OCI-LY3 (cell line): ENCODE data around the gene TK2.

Source experiments
- H2AFZ ChIP-seq: fragments of 200-600, 300-600 bp; shearing (Covaris generic); 2 replicates; pipeline ENCODE4 v1.6.0; 2014; ENCODE audit warnings: antibody characterized with exemption, low read depth, low read length
- H3K27ac ChIP-seq: fragments of 200-600, 300-600 bp; sonication (generic); 2 replicates; pipeline ENCODE4 v1.5.1; 2014; ENCODE audit warnings: mild to moderate bottlenecking, low read length, moderate library complexity, mixed read lengths
- H3K27me3 ChIP-seq: fragments of 200-600, 300-600 bp; sonication (generic); 2 replicates; pipeline ENCODE4 v1.6.1; 2014; ENCODE audit warnings: low read depth, low read length, mixed read lengths
- H3K36me3 ChIP-seq: fragments of 200-600, 300-600 bp; sonication (generic); replicated peaks from 2 replicates; pipeline ENCODE3; 2014; ENCODE audit warnings: low read depth, low read length, mixed read lengths
- H3K4me1 ChIP-seq: fragments of 300-600, 200-600 bp; sonication (generic); 2 replicates; pipeline ENCODE4 v1.6.1; 2014; ENCODE audit warnings: low read length, mixed read lengths
- H3K4me2 ChIP-seq: fragments of 200-600, 300-600 bp; sonication (generic); 2 replicates; pipeline ENCODE4 v1.6.1; 2014; ENCODE audit warnings: low read length, mixed read lengths
- H3K4me3 ChIP-seq: fragments of 300-600, 200-600 bp; sonication (generic); 2 replicates; pipeline ENCODE4 v1.5.1; 2014; ENCODE audit warnings: antibody characterized with exemption, mild to moderate bottlenecking, low read length, moderate library complexity
- H3K79me2 ChIP-seq: fragments of 300-600, 200-600 bp; shearing (Covaris generic); 2 replicates; pipeline ENCODE4 v1.6.1; 2014; ENCODE audit warnings: mild to moderate bottlenecking, low read length, mixed read lengths
- H3K9ac ChIP-seq: fragments of 300-600, 200-600 bp; shearing (Covaris generic); 2 replicates; pipeline ENCODE4 v1.6.0; 2014; ENCODE audit warnings: mild to moderate bottlenecking, low read length, moderate library complexity
- H3K9me3 ChIP-seq: fragments of 200-600, 300-600 bp; shearing (Covaris generic); 2 replicates; pipeline ENCODE4 v1.6.1; 2014; ENCODE audit warnings: low read length, mixed read lengths; ENCODE audit not compliant: insufficient read depth
- H4K20me1 ChIP-seq: fragments of 200-600, 300-600 bp; sonication (generic); 2 replicates; pipeline ENCODE4 v1.6.1; 2016; ENCODE audit warnings: low read length, mixed read lengths; ENCODE audit not compliant: insufficient read depth
- EZH2phosphoT487 ChIP-seq: fragments of 200-600 bp; shearing (Covaris generic); IDR thresholded peaks from 2 replicates; pipeline ENCODE4 v1.6.1; 2018; ENCODE audit warnings: antibody characterized with exemption, mixed run types, low read depth
- TF ChIP-seq, protein P1 (sequence below): fragments of 200-600, 300-600 bp; sonication (generic); IDR thresholded peaks from 2 replicates; pipeline ENCODE4 v1.5.1; 2014; ENCODE audit warnings: antibody characterized with exemption, low read length, low read depth

TK2 gene

DNA sequence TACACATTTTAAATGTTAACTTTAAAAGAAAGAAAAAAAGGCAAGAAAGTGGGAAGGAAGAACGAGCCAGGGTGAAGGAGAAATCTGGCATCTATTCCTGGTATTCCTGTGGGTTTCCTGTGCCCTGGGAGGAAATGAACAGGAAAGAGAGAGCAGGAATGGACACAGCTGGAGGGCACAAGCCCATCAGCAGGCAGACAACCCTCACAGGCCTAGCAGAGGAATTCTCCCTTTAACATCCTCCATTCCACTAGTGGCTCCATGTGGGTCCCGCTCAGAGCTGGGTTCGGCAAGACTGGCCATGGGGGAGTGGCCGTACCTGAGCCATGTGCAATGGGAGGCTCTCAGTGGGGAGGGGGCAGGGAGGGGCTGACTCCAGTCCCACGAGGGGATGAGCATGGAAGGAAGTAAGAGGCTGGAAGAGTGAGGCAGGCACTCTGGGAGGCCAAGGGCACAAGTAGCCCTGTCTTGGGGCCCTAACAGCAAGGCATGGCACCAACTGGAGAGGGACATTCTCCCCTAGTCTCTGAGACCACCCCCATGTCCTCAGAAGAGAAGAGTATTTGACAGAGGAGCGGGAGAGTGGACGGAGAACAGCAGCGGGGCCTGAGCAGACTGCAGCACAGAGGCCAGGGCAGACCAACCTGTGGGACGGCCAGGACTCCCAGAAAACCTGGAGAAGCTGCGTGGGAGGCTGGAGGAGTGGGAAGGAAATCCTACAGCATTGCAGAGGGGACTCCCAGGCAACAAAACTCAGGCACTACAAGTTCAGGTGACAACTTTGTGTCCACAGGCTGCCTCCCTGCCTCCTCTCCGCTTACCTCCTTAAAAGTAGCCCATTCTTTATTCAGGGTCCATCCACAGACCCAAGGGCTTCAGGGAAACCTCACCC lies 30.2 kb downstream of the TK2 start:
- H3K27ac ChIP-seq = peak overlapping the region; percentile 80
- peaks cover 11% of the 10 kb centered on the region for H3K27me3 ChIP-seq
- H3K4me2 ChIP-seq = peak overlapping the region; percentile 71
- H3K36me3 ChIP-seq = no peaks in the 10 kb centered on the region
- no peaks in the 10 kb centered on the region for H3K9me3 ChIP-seq
- no peak overlapping the region for H2AFZ ChIP-seq
- peaks cover 84% of the 10 kb centered on the region for H3K4me1 ChIP-seq
- peak overlapping the region; percentile 33; the same call in 1 of the 2 replicates for H3K4me3 ChIP-seq
- H3K79me2 ChIP-seq = no peaks in the 10 kb centered on the region
- H4K20me1 ChIP-seq = no peaks in the 10 kb centered on the region
- peak overlapping the region; percentile 41; the same call in 1 of the 2 replicates for H3K9ac ChIP-seq
- TF ChIP-seq, protein P1, sequence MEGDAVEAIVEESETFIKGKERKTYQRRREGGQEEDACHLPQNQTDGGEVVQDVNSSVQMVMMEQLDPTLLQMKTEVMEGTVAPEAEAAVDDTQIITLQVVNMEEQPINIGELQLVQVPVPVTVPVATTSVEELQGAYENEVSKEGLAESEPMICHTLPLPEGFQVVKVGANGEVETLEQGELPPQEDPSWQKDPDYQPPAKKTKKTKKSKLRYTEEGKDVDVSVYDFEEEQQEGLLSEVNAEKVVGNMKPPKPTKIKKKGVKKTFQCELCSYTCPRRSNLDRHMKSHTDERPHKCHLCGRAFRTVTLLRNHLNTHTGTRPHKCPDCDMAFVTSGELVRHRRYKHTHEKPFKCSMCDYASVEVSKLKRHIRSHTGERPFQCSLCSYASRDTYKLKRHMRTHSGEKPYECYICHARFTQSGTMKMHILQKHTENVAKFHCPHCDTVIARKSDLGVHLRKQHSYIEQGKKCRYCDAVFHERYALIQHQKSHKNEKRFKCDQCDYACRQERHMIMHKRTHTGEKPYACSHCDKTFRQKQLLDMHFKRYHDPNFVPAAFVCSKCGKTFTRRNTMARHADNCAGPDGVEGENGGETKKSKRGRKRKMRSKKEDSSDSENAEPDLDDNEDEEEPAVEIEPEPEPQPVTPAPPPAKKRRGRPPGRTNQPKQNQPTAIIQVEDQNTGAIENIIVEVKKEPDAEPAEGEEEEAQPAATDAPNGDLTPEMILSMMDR = no peak
- TF ChIP-seq EZH2phosphoT487 = no peak

- peaks cover 64% of the 10 kb centered on the region for H3K4me1 ChIP-seq
- TF ChIP-seq, protein P1 = no peak
- no peak for TF ChIP-seq EZH2phosphoT487
- no peak overlapping the region for H2AFZ ChIP-seq
- H3K79me2 ChIP-seq = no peaks in the 10 kb centered on the region
- H3K27ac ChIP-seq = peak overlapping the region; percentile 89
- H3K9me3 ChIP-seq = no peaks in the 10 kb centered on the region
- H3K36me3 ChIP-seq = no peaks in the 10 kb centered on the region
- peaks cover 6% of the 10 kb centered on the region for H3K27me3 ChIP-seq
- peak overlapping the region; percentile 75 for H3K4me3 ChIP-seq
- H4K20me1 ChIP-seq = no peaks in the 10 kb centered on the region
- peak overlapping the region; percentile 84 for H3K9ac ChIP-seq
- H3K4me2 ChIP-seq = peak overlapping the region; percentile 94
Measured at GRCh38 chr16:66517586-66518263, 32.2 kb downstream of the TK2 start.

- Histone ChIP-seq H3K27ac (peak overlapping the region; percentile 89), H3K36me3 (no peaks in the 10 kb centered on the region), H3K4me2 (peak overlapping the region; percentile 94), H3K9me3 (no peaks in the 10 kb centered on the region), H3K4me1 (peaks cover 57% of the 10 kb centered on the region), H3K79me2 (no peaks in the 10 kb centered on the region), H3K9ac (peak overlapping the region; percentile 84), H4K20me1 (no peaks in the 10 kb centered on the region), H3K4me3 (peak overlapping the region; percentile 75), H3K27me3 (peaks cover 3% of the 10 kb centered on the region; the same call in 1 of the 2 replicates), H2AFZ (0 out of 2 replicates have a peak overlapping the region, but pooled peaks have one; percentile 18)
- TF ChIP-seq EZH2phosphoT487 = no peak
- TF ChIP-seq, protein P1 = no peak
Measured at GRCh38 chr16:66516808-66517585, 32.9 kb downstream of the TK2 start.
